ENCODE results near the gene MAP1A. TPM values are rescaled to one million over a fixed set of nuclear protein-coding genes. Genes with fewer than 3 reads are reported as not detected.

MAP1A gene
- total and polyA plus RNA-seq, 8 donors: 0.61 to 10.1 (median 5.0) TPM

DNA sequence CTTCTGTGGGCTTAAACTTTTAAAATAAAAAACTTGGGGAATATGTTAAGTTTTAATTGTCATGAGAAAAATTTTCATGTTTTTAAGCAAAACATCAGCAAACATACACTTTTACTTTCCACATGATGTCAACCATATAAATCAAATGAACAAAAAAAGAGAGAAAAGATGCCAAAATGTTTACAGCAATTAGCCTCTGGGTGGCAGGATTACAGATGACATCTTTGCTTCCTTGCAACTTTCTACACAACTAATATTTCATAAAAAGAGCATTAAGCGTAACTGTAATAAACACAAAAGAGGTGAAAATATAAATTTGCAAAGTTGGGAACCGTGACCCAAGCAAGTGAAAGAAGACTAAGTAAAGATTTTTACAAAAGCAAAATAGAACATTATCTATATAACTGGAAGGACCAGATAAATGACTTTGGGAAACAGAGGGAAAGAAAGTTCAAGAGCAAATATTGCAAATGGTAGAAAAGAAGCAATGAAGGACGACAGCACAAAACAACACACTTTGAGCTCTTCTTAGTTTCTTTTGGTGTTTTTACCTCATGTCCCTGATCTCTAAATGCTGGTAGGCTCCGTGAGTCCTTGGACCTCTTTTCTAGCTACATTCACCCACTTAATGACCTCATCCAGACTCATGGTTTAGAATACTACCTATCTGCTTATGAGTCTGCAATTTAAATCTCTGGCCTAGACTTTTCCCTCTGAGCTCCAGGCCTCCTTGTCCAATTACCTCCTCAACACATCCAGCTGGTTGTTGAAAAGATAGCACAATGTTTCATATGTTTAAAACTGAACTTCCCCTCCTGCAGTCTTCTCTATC, 33.9 kb upstream of the MAP1A start:
- no peaks in the 10 kb centered on the region for H3K9me3 ChIP-seq
- H3K27ac ChIP-seq: no peak overlapping the region
- no peaks in the 10 kb centered on the region for H3K27me3 ChIP-seq
- no peak overlapping the region for H3K4me3 ChIP-seq
- peaks cover 0 to 11% (median 0%) of the 10 kb centered on the region in 4 donors for H3K4me1 ChIP-seq
- H3K36me3 ChIP-seq: peaks cover 23 to 73% (median 67%) of the 10 kb centered on the region in 4 donors
- DNase-seq: peak in 1 of 2 donors; percentile 53
- 70 to 81% (median 73%) methylated on average over 4 of the region's 4 CpGs for WGBS, 5 donors
- intact Hi-C loops (cut with DNase I; ENCODE audit: low total_unique reads): no loop called here
- TF ChIP-seq, protein P1, sequence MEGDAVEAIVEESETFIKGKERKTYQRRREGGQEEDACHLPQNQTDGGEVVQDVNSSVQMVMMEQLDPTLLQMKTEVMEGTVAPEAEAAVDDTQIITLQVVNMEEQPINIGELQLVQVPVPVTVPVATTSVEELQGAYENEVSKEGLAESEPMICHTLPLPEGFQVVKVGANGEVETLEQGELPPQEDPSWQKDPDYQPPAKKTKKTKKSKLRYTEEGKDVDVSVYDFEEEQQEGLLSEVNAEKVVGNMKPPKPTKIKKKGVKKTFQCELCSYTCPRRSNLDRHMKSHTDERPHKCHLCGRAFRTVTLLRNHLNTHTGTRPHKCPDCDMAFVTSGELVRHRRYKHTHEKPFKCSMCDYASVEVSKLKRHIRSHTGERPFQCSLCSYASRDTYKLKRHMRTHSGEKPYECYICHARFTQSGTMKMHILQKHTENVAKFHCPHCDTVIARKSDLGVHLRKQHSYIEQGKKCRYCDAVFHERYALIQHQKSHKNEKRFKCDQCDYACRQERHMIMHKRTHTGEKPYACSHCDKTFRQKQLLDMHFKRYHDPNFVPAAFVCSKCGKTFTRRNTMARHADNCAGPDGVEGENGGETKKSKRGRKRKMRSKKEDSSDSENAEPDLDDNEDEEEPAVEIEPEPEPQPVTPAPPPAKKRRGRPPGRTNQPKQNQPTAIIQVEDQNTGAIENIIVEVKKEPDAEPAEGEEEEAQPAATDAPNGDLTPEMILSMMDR (IDR thresholded peaks at IDR 0.05): peak in 1 of 7 experiments; percentile 16
- no peak for TF ChIP-seq POLR2AphosphoS5 (IDR thresholded peaks at IDR 0.05)

DNA sequence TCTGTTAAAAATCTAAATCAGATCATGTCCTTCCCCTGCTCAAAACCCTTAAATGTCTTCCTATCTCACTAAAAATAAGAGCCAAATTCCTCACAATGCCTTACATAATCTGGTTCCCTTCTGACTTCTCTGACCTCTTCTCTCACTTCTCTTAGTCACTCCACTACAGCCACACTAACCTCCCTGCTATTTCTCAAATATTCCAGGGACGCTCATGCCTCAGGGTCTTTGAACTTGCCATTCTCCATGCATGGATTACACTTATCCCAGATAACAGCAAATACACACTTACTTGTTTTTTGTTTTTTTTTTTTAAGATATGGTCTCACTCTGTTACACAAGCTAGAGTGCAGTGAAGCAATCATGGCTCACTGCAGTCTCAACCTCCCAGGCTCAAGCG, 33.0 kb upstream of the MAP1A start:
- WGBS, 5 donors: 91 to 98% (median 97%) methylated on average over 2 of the region's 2 CpGs
- DNase-seq: no peak
- H3K4me3 ChIP-seq: no peak overlapping the region
- TF ChIP-seq, protein P1 (IDR thresholded peaks at IDR 0.05): no peak
- TF ChIP-seq POLR2AphosphoS5 (IDR thresholded peaks at IDR 0.05): no peak
- TF ChIP-seq EP300 (IDR thresholded peaks at IDR 0.05): no peak
- no peak for TF ChIP-seq POLR2A (IDR thresholded peaks at IDR 0.05)
- peaks cover 0 to 20% (median 7%) of the 10 kb centered on the region in 4 donors for H3K4me1 ChIP-seq
- no peak overlapping the region for H3K27ac ChIP-seq
- H3K9me3 ChIP-seq: no peaks in the 10 kb centered on the region
- H3K27me3 ChIP-seq: no peaks in the 10 kb centered on the region
- intact Hi-C loops (cut with DNase I; ENCODE audit: low total_unique reads): no loop called here
- peaks cover 14 to 73% (median 63%) of the 10 kb centered on the region in 4 donors for H3K36me3 ChIP-seq

DNA sequence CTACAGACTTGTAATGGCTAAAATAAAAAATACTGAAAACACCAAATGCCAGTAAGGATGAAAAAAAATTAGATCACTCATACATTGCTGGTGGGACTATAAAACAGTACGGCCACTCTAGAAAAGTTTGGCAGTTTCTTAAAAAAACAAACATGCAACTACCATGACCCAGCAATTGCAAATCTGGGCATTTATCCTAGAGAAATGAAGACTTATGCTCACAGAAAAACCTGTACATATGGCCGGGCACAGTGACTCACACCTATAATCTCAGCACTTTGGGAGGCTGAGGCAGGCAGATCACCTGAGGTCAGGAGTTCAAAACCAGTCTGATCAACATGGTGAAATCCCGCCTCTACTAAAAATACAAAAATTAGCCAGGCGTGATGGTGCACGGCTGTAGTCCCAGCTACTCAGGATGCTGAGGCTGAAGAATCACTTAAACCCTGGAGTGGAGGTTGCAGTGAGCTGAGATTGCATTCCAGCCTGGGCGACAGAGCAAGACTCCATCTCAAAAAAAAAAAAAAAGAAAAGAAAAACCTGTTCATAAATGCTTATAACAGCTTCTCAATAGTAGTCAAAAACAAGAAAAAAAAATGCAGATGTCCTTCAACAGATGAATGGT, 30.0 kb upstream of the MAP1A start:
- 86 to 93% (median 91%) methylated on average over 6 of the region's 6 CpGs for WGBS, 5 donors
- TF ChIP-seq POLR2A (IDR thresholded peaks at IDR 0.05) (no peak), POLR2AphosphoS5 (IDR thresholded peaks at IDR 0.05) (no peak), EP300 (IDR thresholded peaks at IDR 0.05) (no peak)
- TF ChIP-seq, protein P1 (IDR thresholded peaks at IDR 0.05): no peak
- H3K4me1 ChIP-seq: peaks cover 4 to 43% (median 23%) of the 10 kb centered on the region in 4 donors
- H3K27ac ChIP-seq: no peak overlapping the region
- no peak overlapping the region for H3K4me3 ChIP-seq
- DNase-seq: no peak
- H3K36me3 ChIP-seq: peaks cover 9 to 61% (median 52%) of the 10 kb centered on the region in 4 donors
- H3K9me3 ChIP-seq: no peaks in the 10 kb centered on the region
- no peaks in the 10 kb centered on the region for H3K27me3 ChIP-seq
- intact Hi-C loops (cut with DNase I; ENCODE audit: low total_unique reads): no loop called here

DNA sequence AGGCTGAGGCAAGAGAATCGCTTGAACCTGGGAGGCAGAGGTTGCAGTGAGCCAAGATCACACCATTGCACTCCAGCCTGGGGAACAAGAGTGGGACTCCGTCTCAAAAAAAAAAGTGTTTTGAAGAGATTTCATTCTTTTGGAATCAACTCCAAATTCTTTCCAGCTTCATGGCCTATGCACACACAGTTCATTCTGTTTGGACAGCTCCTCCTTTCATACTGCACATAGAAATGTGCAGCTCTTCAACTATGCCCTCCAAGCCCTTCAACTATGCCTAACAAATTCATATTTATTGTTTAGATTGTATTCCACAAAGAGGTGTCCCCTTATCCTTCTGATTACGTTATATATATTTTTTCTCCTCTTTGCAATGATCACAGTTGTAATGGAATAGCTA, 28.6 kb upstream of the MAP1A start:
- peaks cover 9 to 56% (median 47%) of the 10 kb centered on the region in 4 donors for H3K36me3 ChIP-seq
- H3K4me1 ChIP-seq: peaks cover 5 to 46% (median 26%) of the 10 kb centered on the region in 4 donors
- no peak overlapping the region for H3K27ac ChIP-seq
- no peaks in the 10 kb centered on the region for H3K9me3 ChIP-seq
- no peak overlapping the region for H3K4me3 ChIP-seq
- no peaks in the 10 kb centered on the region for H3K27me3 ChIP-seq
- 78 to 88% (median 82%) methylated on average over 3 of the region's 3 CpGs for WGBS, 5 donors
- intact Hi-C loops (cut with DNase I; ENCODE audit: low total_unique reads): no loop called here
- no peak for DNase-seq
- no peak for TF ChIP-seq POLR2A (IDR thresholded peaks at IDR 0.05)
- TF ChIP-seq, protein P1 (IDR thresholded peaks at IDR 0.05): no peak
- no peak for TF ChIP-seq POLR2AphosphoS5 (IDR thresholded peaks at IDR 0.05)
- no peak for TF ChIP-seq EP300 (IDR thresholded peaks at IDR 0.05)
